SK-N-SH (cell line): ENCODE measurements around the gene ASIC4. TPM values are rescaled to one million over a fixed set of nuclear protein-coding genes. Genes with fewer than 3 reads are reported as not detected.

Experiments used
- CTCF ChIA-PET: fragments of 300-600, 350-600 bp; formaldehyde crosslinking; extraction: SDS; loops from one replicate; lab custom pipeline; 2021; lab: Yijun Ruan, JAX
- POLR2A ChIA-PET: fragments of 350-600 bp; sonication (Branson Sonifier 250); formaldehyde crosslinking; extraction: SDS; loops from one replicate; lab custom pipeline; 2020; ENCODE audit warnings: antibody characterized with exemption, inconsistent platforms; lab: Yijun Ruan, JAX
- DNase-seq: peaks from one replicate; pipeline ENCODE4 v3.0.0; 2012
- H2AFZ ChIP-seq: fragments of 200-600 bp; sonication (generic); 2 replicates; pipeline ENCODE4 v1.8.1; 2016; ENCODE audit warnings: antibody characterized with exemption, mild to moderate bottlenecking, low read depth
- H3F3A ChIP-seq: fragments of 200-600 bp; sonication (generic); replicated peaks from 2 replicates; pipeline ENCODE3; 2016; ENCODE audit warnings: antibody characterized with exemption, mild to moderate bottlenecking; ENCODE audit not compliant: insufficient read depth
- H3K27ac ChIP-seq, 2 experiments: fragments of 200-500 bp in 1 of 2; fragments of 200-600 bp in 1 of 2; sonication (Bioruptor generic) in 1 of 2; sonication (generic), shearing (Covaris generic) in 1 of 2; 2 replicates each; pipeline versions ENCODE4 v1.5.1 to v1.6.1; 2014 to 2016; ENCODE audit warnings: low read depth in 2 of 2, inconsistent platforms in 1 of 2, low read length in 1 of 2, mild to moderate bottlenecking in 1 of 2, mixed read lengths in 1 of 2
- H3K27me3 ChIP-seq: fragments of 200-600 bp; sonication (generic), shearing (Covaris generic); 2 replicates; pipeline ENCODE4 v1.6.1; 2016; ENCODE audit warnings: mixed run types; ENCODE audit not compliant: insufficient read depth
- H3K36me3 ChIP-seq, 2 experiments: fragments of 200-500 bp in 1 of 2; fragments of 200-600 bp in 1 of 2; sonication (Bioruptor generic) in 1 of 2; sonication (generic) in 1 of 2; replicated peaks in 1 of 2; 2 replicates each; pipeline versions ENCODE3 to v1.5.1; 2014 to 2016; ENCODE audit warnings: low read length in 1 of 2, mild to moderate bottlenecking in 1 of 2; ENCODE audit not compliant: insufficient read depth in 2 of 2, control insufficient read depth in 1 of 2
- H3K4me1 ChIP-seq, 2 experiments: fragments of 200-500 bp in 1 of 2; fragments of 200-600 bp in 1 of 2; sonication (Bioruptor generic) in 1 of 2; sonication (generic), shearing (Covaris generic) in 1 of 2; 2 replicates each; pipeline versions ENCODE4 v1.5.1 to v1.6.1; 2014 to 2016; ENCODE audit warnings: low read depth in 1 of 2, low read length in 1 of 2, mixed run types in 1 of 2; ENCODE audit not compliant: insufficient read depth in 2 of 2, control insufficient read depth in 1 of 2
- H3K4me2 ChIP-seq: fragments of 200-600 bp; sonication (generic), shearing (Covaris generic); 2 replicates; pipeline ENCODE4 v1.6.1; 2017; ENCODE audit warnings: mixed run types
- H3K4me3 ChIP-seq, 2 experiments: fragments of 200-500 bp in 1 of 2; fragments of 200-600 bp in 1 of 2; sonication (Bioruptor generic) in 1 of 2; sonication (generic), shearing (Covaris generic) in 1 of 2; 2 replicates each; pipeline versions ENCODE4 v1.5.1 to v1.8.1; 2014 to 2016; ENCODE audit warnings: low read depth in 2 of 2, inconsistent platforms in 1 of 2, low read length in 1 of 2, mild to moderate bottlenecking in 1 of 2, mixed read lengths in 1 of 2, moderate library complexity in 1 of 2
- H3K79me2 ChIP-seq: fragments of 200-600 bp; sonication (generic); 2 replicates; pipeline ENCODE4 v1.8.1; 2017; ENCODE audit warnings: mild to moderate bottlenecking; ENCODE audit not compliant: insufficient read depth
- H3K9ac ChIP-seq: fragments of 200-600 bp; sonication (generic); 2 replicates; pipeline ENCODE4 v1.6.1; 2017; ENCODE audit warnings: mixed run types
- H3K9me2 ChIP-seq: fragments of 200-600 bp; sonication (generic); 2 replicates; pipeline ENCODE4 v1.6.1; 2017; ENCODE audit warnings: mixed run types
- H3K9me3 ChIP-seq: fragments of 200-600 bp; sonication (generic); 2 replicates; pipeline ENCODE4 v1.6.1; 2017; ENCODE audit warnings: mixed run types, mild to moderate bottlenecking, moderate library complexity
- H4K20me1 ChIP-seq: fragments of 200-600 bp; sonication (generic); 2 replicates; pipeline ENCODE4 v1.6.1; 2017; ENCODE audit warnings: mild to moderate bottlenecking, mixed run types; ENCODE audit not compliant: insufficient read depth
- ELF1 ChIP-seq: IDR thresholded peaks from 2 replicates; pipeline ENCODE4 v1.4.0; 2012
- EP300 ChIP-seq, 2 experiments: IDR thresholded peaks; 2 replicates each; pipeline versions ENCODE4 v1.4.0 to v1.6.1; 2012; ENCODE audit warnings: borderline replicate concordance in 1 of 2, low read depth in 1 of 2, low read length in 1 of 2
- FOXM1 ChIP-seq: IDR thresholded peaks from 2 replicates; pipeline ENCODE4 v1.4.0; 2012; ENCODE audit warnings: low read depth, mild to moderate bottlenecking
- GABPA ChIP-seq: IDR thresholded peaks from 2 replicates; pipeline ENCODE4 v1.4.0; 2012; ENCODE audit warnings: low read depth, mild to moderate bottlenecking
- GATA2 ChIP-seq: sonication (generic); formaldehyde crosslinking; IDR thresholded peaks from 2 replicates; pipeline ENCODE4 v1.5.0; 2020; ENCODE audit warnings: mild to moderate bottlenecking, missing genetic modification reagents
- JUND ChIP-seq: IDR thresholded peaks from 2 replicates; pipeline ENCODE4 v1.4.0; 2012
- NRF1 ChIP-seq: IDR thresholded peaks from 2 replicates; pipeline ENCODE4 v1.6.1; 2012; ENCODE audit warnings: low read depth, mild to moderate bottlenecking, low read length
- SIN3A ChIP-seq: IDR thresholded peaks from 2 replicates; pipeline ENCODE4 v1.6.1; 2012; ENCODE audit warnings: low read depth, mild to moderate bottlenecking, low read length, moderate library complexity, borderline replicate concordance
- SMC3 ChIP-seq: IDR thresholded peaks from 2 replicates; pipeline ENCODE4 v1.6.1; 2012; ENCODE audit warnings: low read depth, low read length, improper control_type of control experiment
- TAF1 ChIP-seq: IDR thresholded peaks from 2 replicates; pipeline ENCODE4 v1.6.1; 2012; ENCODE audit warnings: low read depth, mild to moderate bottlenecking, low read length, moderate library complexity, borderline replicate concordance
- WGBS: methylation state at CpG from one replicate; pipeline ENCODE4 v1.1.6; 2017; ENCODE audit warnings: low lambda C conversion rate; 5-methylcytosine and 5-hydroxymethylcytosine counted together
- polyA plus RNA-seq, 3 experiments: library from polyadenylated mRNA; depleted of rRNA; stranded (reverse); fragments of >200 nt; gene quantifications; 2 replicates each; pipeline ENCODE4 v1.2.3, GENCODE V29; 2012
- TF ChIP-seq, protein P1 (sequence below): IDR thresholded peaks from 2 replicates; pipeline ENCODE4 v1.6.1; 2012; ENCODE audit warnings: mild to moderate bottlenecking, low read depth, low read length, moderate library complexity
- TF ChIP-seq, protein P2 (sequence below): IDR thresholded peaks from 2 replicates; pipeline ENCODE4 v1.4.0; 2012; ENCODE audit warnings: low read depth
- TF ChIP-seq, protein P3 (sequence below): IDR thresholded peaks from 2 replicates; pipeline ENCODE4 v1.4.0; 2012; ENCODE audit warnings: low read depth, borderline replicate concordance

The ASIC4 gene
- polyA plus RNA-seq, 1 of the 3 experiments (the other 2 are of a cell fraction): 0.05 TPM

DNA sequence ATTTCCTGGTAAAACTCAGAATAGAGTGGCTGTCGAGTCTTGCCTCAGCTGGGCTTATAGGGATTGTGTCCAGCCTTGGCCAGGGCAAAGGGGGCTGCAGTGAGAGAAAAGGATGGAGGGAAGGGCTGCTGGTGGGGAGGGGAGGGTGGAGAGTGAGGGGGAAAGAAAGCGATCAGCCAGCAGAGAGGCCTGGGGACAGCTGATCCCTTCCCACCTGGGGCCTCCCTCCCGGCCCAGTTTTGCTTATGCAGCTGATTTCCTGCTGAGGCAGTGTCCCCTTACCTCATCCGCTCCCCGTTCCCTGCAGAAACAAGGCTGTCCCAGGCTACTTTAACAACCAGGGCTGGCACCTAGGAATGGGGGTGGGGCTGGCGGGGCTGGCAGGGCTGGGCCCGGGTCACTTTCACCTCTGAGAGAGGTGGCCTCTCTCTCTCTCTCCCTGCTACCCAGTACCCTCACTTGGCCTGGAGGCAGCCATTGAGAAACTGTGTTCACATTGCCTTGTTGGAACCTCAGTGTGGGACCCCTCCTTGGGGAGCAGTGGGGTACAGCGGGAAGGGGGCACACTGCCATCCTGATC is 27.8 kb upstream of the ASIC4 start:
- Histone ChIP-seq H3K27ac (no peak overlapping the region), H3K79me2 (no peaks in the 10 kb centered on the region), H3K36me3 (peaks cover 6 to 46% of the 10 kb centered on the region in 2 experiments), H3K9me2 (no peaks in the 10 kb centered on the region), H3K9me3 (no peaks in the 10 kb centered on the region), H3K9ac (no peak overlapping the region), H3K4me1 (peaks cover 0 to 4% of the 10 kb centered on the region in 2 experiments; a peak in 1 of 4 replicates), H2AFZ (no peak overlapping the region), H3K4me3 (no peak overlapping the region), H3K4me2 (no peak overlapping the region), H4K20me1 (no peaks in the 10 kb centered on the region), H3F3A (no peaks in the 10 kb centered on the region), H3K27me3 (no peaks in the 10 kb centered on the region)
- ChIA-PET POLR2A (interaction anchor here (0.9 kb wide), 1 partner anchor 25 kb away, joined by 3 read pairs; no protein-coding TSS in a partner anchor), CTCF (interaction anchor here (1.0 to 62.1 kb wide), 5 partner anchors 8 to 192 kb away, joined by 3 to 2824 read pairs (median 8); partner anchors contain the start of genes ASIC4, CHPF, GMPPA and TMEM198)
- 87% methylated on average over 8 of the region's 8 CpGs for WGBS
- TF ChIP-seq, protein P1, sequence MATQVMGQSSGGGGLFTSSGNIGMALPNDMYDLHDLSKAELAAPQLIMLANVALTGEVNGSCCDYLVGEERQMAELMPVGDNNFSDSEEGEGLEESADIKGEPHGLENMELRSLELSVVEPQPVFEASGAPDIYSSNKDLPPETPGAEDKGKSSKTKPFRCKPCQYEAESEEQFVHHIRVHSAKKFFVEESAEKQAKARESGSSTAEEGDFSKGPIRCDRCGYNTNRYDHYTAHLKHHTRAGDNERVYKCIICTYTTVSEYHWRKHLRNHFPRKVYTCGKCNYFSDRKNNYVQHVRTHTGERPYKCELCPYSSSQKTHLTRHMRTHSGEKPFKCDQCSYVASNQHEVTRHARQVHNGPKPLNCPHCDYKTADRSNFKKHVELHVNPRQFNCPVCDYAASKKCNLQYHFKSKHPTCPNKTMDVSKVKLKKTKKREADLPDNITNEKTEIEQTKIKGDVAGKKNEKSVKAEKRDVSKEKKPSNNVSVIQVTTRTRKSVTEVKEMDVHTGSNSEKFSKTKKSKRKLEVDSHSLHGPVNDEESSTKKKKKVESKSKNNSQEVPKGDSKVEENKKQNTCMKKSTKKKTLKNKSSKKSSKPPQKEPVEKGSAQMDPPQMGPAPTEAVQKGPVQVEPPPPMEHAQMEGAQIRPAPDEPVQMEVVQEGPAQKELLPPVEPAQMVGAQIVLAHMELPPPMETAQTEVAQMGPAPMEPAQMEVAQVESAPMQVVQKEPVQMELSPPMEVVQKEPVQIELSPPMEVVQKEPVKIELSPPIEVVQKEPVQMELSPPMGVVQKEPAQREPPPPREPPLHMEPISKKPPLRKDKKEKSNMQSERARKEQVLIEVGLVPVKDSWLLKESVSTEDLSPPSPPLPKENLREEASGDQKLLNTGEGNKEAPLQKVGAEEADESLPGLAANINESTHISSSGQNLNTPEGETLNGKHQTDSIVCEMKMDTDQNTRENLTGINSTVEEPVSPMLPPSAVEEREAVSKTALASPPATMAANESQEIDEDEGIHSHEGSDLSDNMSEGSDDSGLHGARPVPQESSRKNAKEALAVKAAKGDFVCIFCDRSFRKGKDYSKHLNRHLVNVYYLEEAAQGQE: no peak
- TF ChIP-seq FOXM1: no peak
- TF ChIP-seq NRF1: no peak
- no peak for TF ChIP-seq GABPA
- no peak for TF ChIP-seq SIN3A
- TF ChIP-seq, protein P2, sequence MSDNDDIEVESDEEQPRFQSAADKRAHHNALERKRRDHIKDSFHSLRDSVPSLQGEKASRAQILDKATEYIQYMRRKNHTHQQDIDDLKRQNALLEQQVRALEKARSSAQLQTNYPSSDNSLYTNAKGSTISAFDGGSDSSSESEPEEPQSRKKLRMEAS: no peak
- no peak for TF ChIP-seq EP300 (IDR thresholded peaks at IDR 0.05; ENCODE audit: borderline replicate concordance in 1 of 2, low read depth in 1 of 2, low read length in 1 of 2)
- TF ChIP-seq JUND: no peak
- TF ChIP-seq, protein P3, sequence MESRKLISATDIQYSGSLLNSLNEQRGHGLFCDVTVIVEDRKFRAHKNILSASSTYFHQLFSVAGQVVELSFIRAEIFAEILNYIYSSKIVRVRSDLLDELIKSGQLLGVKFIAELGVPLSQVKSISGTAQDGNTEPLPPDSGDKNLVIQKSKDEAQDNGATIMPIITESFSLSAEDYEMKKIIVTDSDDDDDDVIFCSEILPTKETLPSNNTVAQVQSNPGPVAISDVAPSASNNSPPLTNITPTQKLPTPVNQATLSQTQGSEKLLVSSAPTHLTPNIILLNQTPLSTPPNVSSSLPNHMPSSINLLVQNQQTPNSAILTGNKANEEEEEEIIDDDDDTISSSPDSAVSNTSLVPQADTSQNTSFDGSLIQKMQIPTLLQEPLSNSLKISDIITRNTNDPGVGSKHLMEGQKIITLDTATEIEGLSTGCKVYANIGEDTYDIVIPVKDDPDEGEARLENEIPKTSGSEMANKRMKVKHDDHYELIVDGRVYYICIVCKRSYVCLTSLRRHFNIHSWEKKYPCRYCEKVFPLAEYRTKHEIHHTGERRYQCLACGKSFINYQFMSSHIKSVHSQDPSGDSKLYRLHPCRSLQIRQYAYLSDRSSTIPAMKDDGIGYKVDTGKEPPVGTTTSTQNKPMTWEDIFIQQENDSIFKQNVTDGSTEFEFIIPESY: no peak
- TF ChIP-seq TAF1: no peak
- TF ChIP-seq GATA2 (CRISPR knock-in tag): no peak
- no peak for TF ChIP-seq SMC3
- TF ChIP-seq ELF1: no peak
- DNase-seq: no peak
